Activated T-cell treated with anti-CD3 and anti-CD28 coated beads for 24 hours (primary cell): Measurements from ENCODE around the gene VAMP5.
A peak's percentile ranks its signal among the peaks of the same experiment; 100 is the strongest.
"Not testable (repeated sequence)": the region's sequence is repeated elsewhere in the genome, so short reads cannot be mapped to it uniquely, and the experiment has no call there.

ENCODE experiments used
- DNase-seq: peaks from one replicate; pipeline ENCODE4 v3.0.0-alpha.2; 2020; ENCODE audit warnings: low read depth

VAMP5 gene

DNA sequence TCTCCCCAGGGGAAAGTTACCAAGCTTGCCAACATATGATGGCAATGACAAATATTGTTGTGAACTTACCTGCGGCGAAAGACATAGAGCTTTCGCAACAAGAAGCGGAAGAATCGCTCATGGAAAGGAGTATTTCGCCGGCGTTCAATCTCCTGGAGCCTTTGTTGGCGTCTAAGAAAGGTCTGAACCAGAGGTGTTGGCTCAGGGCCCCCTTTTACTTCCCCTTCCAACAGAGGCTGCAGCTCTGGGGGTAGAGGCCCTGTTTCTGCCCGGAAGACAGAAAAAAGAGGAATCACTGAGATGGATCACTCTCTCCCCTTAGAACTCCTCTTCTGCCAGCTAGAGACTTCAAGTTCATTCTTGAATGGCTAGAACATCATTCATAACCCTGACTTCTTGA lies 33.7 kb upstream of the VAMP5 start:
- DNase-seq: no peak

DNA sequence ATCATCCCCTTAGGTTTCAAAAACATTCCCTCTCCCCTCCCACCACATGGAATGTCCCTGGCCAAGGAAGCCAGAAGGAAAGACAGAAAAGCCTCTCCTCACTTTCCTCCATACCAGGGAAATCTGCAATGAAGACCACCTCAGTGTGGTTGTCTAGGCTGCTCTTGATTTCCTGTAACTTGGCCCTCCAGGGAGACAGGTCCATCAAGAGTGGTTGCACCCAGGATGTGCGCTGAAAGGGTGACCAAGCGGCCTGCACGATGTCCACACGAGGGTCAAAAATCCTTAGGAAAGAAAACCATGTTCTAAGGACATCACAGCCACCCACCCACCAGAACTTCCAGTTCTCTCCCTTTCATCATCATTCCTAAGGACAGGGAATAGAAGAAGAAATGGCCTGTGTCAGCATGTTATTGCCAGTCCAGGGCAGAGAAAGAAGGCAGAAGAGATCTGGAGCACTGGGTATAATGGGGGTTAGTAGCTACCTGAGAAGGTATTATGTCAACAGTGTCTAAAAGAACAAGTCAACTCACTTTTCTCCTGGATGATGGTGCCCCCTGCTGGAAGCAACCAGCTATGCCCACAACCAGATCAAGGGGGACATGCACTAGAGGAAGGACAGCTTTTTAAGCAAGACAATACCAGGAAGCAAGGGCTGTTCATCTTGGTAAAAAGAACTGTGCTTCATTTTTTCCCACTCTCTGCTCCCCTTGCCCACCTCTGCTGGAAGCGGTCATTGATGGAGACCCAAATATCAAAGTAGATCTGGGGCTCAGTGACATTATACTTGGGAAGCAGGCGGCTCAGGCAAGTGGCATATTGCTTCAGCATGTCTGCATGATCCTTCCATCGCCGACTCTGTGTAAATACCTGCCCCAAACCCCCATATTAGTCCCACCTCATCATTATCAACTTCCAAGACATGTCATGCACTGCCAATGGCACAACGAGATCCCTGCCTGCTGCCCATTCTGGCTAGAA lies 32.2 kb upstream of the VAMP5 start:
- peak; percentile 82 for DNase-seq

DNA sequence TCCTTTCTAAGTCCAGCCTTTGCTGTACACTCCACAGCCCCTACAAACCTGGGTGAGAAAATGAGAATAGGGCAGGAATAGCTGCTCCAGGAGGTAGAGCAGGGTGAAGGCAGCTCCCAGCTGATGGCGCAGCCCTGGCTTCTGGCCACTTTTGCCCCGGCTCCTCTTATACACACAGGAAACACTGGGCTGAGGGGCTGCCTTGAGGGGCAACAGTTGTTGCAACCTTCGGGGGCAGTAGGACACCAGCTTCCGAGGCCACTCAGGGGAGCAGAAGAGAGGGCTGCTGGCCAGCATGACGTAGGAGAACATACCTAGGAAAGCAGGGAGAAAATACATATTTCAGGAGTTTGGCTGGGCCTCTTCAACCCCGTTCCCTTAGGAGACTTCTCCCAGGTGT lies 31.0 kb upstream of the VAMP5 start:
- no peak for DNase-seq

DNA sequence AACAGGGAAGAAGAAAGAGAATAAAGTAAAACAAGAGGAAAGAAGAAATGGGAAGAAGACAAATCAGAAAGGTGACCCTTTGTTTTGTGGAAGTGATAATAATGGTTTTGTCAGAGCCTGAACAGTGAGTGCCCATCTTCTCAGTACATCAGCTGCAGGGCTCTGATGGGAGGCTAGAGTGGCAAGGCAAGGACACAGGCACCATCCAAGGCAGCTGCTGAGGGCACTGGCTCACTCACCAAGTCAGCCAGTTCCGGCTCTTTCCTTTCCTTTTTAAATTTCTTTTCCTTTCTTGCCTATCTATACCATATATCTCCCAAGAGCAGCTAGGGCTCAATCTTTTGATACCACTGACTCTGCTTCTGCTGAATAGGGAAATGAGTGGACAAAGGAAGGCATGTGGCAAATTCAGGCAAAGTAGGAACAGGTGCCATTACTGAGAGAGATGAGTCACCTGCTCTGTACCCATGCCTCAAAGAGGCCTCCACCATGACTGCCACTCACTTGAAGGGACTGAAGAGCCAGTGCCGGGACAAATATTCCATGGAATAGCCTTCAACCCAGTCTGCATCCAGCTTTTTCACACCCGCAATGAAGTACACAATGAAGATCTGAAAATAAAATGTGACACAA lies 29.1 kb upstream of the VAMP5 start:
- DNase-seq: no peak

DNA sequence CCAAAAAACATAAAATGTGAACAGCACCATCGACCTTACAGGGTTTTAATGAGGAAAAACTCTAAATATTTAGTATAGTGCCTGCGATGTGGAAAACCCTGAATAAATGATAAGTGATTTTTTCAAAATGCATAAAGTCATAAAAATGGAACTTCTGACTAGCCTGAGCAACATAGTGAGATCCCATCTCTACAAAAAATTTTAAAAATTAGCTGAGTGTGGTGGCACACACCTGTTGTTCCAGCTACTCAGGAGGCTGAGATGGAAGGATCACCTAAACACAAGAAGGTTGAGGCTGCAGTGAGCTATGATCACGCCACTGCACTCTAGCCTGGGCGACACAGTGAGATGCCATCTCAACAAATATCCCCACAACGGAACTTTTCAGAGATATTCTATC lies 27.1 kb upstream of the VAMP5 start:
- DNase-seq: no peak

DNA sequence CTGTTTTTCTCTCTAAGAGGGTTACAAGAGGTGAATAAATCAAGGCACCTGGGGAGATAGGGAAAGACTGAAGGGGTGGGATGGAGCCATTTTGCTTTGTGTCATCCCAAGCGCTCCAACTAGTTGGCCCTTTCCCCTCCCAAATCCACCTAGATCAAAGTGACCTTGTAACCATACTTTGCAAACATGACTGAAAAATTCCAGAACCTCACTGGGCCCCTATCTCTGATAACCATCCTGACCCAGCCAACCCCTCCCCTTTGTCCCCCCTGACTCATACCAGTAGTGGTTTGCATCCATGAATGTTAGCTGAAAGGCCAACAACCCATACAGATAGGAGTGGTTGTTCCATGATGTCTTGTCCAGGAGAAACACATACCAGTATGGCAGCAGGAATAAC lies 26.1 kb upstream of the VAMP5 start:
- DNase-seq: no peak

DNA sequence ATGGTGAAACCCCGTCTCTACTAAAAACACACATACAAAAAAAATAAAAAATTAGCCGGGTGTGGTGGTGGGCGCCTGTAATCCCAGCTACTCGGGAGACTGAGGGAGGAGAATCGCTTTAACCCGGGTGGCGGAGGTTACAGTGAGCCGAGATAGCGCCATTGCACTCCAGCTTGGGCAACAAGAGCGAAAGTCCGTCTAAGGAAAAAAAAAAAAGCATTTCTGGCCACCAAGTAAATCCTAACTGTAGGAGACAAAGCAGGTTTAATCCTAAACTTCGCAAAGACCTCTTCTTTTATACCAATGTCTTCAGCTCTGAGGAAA lies 23.9 kb upstream of the VAMP5 start:
- not testable (repeated sequence) for DNase-seq

DNA sequence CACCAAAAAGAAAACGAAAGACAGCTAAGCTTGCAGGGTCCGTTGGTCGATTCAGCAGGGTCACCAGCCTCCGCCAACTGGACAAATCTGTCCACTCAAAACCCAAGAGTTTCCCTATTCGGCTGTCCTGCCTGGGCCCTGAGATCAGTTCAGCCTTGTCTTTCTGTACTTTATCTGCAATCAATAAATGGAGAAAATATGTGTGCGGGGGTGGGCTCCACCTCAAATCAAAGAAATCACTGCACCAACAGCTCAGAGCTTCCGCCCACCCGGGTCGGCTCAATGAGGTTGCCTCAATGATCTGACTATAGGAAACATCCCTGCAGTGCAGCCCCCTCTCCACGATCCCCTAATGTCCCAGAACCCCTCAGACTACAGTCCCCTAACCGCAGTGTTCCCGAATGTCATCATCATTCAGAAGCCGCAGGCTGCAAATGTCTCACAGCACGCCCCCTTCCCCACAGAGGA lies 23.4 kb upstream of the VAMP5 start:
- no peak for DNase-seq

DNA sequence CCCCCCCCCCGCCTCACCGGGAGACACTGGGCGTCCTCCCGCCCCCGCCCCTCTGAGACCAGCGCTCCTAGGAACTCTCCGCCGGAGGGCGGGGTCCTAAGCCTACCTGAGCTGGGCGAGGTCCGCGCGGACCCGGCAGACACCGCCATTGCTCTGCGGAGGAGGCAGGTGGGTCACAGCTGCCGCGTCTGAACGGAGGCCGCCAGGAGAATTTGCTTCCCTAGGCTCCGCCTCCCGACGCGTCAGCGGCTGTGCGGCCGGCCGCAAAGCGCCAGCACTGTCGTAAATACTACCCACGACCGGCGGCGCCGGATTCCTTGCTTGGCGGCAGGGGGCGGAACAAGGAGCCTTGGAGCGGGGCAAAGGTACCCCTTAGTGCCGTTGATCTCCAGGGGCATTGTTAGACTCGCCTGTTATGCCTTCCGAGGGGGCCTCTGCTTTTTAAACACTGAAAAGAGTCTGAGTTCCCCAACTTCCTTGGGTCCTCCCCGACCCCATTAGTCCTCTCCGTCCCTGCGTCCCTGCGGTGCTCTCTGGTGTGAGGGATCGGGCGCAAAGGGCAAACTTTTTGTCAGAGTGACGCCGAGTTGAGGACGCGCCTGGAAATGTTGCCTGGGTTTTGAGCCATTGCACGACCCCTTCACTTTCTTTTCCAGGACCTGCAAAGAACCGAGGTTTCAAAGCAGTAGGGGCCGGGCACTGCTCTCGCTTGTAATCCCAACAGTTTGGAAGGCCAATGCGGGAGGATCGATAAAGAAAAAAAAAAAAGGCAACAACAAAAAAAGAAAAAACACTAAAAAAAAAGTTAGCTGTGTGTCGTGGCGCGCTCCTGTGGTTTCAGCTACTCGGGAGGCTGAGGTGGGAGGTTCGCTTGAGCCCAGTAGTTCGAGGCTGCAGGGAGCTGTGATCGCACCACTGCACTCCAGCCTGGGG lies 22.7 kb upstream of the VAMP5 start, which contains the start of gene GGCX:
TSS of gene GGCX (minus strand) at position 214 of the 933 bp plus-strand sequence. CDS start at position 149, 65 bp downstream.
- DNase-seq: peak; percentile 94

DNA sequence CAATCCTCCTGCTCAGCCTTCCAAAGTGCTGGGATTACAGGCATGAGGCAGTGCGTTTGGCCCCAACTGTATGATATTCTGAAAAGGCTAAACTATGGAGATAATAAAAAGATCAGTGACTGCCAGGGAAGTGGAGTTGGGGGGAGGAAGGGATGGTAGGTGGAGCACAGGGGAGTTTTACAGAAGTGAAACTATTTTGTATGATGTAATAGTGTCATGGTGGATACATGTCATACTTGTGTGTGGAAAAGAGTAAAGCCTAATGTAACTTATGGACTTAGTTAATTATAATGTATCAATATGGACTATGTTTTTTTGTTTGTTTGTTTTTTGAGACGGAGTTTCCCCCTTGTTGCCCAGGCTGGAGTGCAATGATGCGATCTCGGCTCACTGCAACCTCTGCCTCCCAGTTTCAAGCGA lies 20.1 kb upstream of the VAMP5 start:
- no peak for DNase-seq

DNA sequence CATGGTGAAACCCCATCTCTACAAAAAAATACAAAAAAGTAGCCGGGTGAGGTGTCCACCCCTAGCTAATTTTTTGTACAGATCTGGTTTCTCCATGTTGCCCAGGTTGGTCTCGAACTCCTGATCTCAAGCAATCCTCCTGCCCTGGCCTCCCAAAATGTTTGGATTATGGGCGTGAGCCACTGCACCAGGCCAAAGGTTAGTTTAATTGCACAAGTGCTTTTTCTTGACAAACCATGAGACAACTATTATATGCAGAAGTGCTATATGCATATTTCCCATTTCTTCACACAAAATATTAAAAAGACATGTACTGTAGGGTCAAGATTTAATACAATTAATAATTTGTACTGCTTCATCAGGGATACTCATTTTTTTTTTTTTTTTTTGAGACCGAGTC lies 18.0 kb upstream of the VAMP5 start:
- DNase-seq: no peak

DNA sequence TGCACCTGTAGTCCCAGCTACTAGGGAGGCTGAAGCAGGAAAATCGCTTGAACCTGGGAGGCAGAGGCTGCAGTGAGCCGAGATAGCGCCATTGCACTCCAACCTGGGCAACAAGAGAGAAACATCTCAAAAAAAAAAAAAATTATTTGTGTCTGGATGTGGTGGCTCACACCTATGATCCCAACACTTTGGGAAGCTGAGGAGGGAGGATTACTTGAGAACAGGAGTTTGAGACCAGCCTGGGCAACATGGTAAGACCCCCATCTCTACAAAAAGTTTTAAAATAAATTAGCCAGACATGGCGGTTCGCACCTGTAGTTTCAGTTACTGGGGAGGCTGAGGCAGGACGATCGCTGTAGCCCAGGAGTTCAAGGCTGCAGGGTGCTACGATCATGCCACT lies 8.5 kb upstream of the VAMP5 start:
- no peak for DNase-seq

DNA sequence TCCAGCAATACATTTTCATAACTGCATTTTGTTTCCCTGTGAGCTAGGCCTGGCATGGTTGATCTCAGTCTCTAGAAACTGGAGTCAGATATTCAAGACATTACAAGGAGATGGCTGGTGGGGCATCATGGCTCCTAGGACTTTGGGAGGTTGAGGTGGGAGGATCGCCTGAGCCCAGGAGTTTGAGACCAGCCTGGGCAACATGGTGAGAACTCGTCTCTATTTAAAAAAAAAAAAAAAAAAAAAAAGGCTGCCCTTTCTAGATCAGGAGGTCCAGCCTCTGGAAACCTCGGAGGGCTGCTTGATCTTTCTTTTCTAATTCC lies 7.2 kb upstream of the VAMP5 start:
- no peak for DNase-seq

DNA sequence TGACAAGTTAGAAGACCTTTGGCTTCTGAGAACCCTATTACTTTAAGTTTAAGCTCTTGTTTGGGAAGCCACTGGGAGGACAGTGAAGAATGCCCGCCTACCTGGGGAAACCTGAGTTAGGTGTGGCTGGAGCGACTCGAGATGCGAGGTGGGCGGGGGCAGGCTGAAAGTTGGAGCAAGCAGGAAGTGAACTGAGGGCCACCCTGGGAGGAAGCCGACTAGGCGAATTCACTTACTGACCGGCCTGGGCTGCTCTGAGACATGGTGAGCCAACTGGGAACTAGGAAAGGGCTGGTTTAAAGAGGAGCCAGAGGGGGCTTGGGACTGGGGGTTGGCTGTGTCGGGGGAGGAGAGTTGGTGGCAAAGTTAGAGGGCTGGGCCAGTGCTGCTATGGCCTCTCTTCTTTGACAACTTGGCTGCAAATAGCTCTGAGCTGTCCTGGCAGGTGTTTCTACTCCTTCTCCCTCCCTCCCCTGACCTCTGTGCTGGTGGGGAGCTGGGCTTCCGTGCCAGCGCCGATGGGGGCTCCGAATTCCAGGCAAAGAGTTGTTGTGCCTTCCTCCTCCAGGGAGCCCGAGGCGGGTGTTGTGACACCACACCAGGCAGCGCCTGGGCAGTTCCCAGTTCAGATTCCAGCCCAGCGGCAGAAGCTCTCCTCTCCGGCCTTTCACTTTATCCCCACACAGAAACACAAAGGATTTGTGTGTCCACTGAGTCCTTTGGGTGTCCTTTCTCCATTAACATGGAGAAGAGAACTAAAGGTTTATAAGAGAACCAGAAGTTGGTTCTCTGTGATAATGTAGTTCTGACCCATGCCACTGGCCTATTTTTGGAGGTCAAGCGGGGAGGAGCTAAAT lies 6.6 kb upstream of the VAMP5 start, which contains the start of gene VAMP8:
TSS of gene VAMP8 (plus strand) at position 201 of the 857 bp plus-strand sequence. CDS start at position 262, 61 bp downstream.
- DNase-seq: no peak

DNA sequence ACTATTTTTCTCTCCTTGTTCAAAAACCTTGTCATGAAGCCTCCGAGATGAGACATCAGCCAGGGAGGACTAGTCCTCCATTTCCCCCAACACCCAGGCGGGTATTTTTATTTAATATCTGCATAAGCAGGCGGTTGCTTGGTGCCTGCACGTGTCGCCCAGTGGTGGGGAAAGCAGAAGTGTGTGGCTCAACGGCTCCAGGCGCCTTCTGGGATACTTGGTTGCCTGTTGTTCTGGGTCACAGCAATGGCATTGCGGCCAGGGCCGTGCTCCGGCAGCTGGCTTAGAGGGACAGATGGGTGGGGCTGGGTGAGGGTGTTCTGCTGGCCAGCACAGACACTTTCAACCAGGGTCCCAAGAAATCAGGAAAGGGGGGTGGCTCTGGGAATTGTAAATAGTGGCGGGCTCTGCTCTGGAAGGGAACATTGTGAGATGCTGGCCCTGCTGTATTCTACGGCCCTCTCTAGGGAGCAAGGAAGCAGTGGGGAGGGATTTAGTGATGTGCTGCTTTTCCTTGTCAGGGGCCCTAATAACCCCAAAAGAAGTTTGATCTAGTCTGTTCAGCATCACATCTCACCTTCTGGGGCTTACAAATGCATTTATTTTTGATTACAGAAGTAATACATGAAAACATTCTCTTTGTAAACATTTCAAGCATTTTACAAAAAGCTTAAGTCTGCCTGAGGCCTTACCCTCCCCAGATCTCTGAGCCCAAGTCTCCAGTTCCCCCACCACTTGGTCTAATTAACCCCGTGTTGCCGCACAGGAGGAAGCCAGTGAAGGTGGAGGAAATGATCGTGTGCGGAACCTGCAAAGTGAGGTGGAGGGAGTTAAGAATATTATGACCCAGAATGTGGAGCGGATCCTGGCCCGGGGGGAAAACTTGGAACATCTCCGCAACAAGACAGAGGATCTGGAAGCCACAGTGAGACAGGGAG lies 5.7 kb upstream of the VAMP5 start:
- DNase-seq: no peak

DNA sequence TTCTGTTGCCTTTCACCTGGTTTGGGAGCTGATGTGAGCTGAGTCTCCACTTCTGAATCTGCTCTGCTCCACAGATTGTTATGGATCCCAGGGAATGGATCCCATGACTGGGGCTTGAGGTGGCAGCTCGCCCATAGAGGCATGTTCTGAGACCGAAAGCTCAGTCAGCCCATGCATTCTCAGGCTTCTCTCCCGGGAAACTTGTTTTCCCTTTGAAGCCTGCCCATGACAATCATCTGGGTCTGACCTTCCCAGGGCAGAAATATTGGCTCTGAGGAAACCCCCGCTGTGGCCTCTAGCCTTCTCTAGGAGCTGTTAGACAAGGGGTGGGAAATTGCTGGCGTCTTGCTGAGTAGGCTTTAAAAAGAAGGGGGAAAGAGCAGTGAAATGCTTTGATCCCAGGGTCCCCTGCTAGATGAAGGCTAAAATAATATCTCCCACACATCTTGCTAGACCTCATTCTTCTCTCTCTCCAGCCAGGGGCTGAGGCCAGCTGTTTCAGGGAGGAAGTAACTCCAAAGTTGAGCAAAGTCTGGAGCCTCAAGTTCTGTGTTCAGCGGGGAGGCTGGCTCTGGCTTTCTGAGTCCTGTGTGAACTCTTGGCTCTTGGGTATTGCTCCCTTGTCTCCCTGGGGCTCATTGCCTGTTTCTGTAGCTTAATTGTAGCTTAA lies 4.8 kb upstream of the VAMP5 start:
- no peak for DNase-seq

DNA sequence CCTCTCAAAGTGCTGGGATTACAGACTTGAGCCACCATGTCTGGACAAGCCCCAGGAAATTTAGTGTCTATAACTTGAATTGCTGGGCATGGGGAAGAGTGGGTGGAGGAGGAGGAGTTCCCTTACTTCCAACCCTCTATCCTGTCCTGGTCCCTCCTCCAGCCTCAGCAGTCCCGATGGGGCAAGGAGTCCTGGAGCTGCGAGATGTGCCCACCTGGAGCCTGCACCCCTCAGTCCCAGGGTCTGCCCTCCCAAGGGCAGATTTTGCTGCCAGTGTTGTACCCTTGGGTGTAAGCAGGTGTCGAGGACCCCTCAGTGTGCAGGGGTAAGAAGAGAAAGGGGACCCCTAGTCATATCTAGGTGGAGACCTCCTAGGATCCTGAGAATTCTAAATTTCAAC lies 4.0 kb upstream of the VAMP5 start:
- no peak for DNase-seq

DNA sequence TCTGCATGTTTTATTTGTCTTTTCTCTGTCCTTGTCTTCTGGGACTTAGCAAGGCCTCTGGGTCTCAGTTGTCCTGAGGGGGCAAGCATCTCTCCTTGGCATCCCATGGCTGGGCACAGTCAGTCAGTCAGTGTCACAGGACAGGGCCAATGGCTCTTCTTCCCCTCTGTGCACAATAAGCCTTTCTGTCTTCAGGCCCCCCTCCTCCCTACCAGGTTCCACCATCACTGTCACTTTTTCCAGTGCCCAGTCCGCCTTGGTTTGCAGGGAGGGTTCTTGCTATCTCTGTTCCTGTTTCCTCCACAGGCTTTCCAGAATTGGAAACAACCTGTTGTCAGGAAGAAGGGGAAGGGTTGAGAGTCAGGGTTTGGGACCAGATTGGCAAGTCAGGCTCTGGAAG lies 1.7 kb upstream of the VAMP5 start:
- no peak for DNase-seq

DNA sequence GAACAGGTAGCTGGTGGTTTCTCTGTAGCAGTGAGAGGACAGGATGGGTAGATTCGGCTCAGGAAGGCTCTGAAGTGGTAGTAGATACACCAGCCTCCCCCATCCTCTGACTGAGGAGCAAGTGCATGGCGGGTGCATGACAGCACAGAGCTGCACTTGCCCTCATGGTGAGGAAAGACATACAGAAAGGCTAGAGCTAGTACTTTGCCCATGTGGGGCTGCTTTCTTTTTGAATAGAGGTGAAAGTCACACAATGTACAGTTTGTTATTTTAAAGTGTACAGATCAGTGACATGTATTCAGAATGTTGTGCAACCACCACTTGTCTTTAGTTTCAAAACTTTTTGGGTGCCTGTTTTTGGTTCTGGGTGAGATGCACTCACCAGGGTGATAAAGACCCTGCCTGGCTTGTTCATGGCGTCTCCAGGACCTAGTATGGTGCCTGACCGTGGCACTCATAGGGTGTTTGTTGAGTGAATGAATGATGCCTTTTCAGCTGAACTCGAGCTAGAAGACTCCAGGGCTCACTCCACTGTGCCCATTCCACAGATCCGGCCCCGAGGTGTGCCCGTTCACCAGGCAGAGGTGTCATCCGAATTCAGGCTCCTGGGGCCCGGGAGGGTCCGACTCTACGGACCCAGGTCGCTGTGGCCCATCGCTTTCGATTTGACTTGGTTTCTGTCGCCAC lies 421 bp upstream of the VAMP5 start:
- no peak for DNase-seq
